Tibial nerve (tissue), 4 donors: ENCODE measurements around the gene GRK1.

ENCODE experiments used
- CTCF ChIP-seq, 5 experiments: fragments of 200-600 bp in 3 of 5; fragments of 450-650 bp in 2 of 5; sonication (generic) in 3 of 5; IDR thresholded peaks; one replicate each; pipeline ENCODE4 v1.5.1; 2016 to 2019; ENCODE audit warnings: antibody characterized with exemption in 5 of 5, mild to moderate bottlenecking in 3 of 5, moderate library complexity in 2 of 5
- EP300 ChIP-seq, 2 donors: sonication (generic); formaldehyde crosslinking; IDR thresholded peaks; one replicate each; pipeline ENCODE4 v1.6.1; 2017; ENCODE audit warnings: antibody characterized with exemption in 2 of 2, mild to moderate bottlenecking in 1 of 2
- POLR2A ChIP-seq, 2 donors: fragments of 450-650 bp; IDR thresholded peaks; one replicate each; pipeline ENCODE4 v1.6.1; 2017; ENCODE audit warnings: antibody characterized with exemption in 2 of 2, mild to moderate bottlenecking in 2 of 2, moderate library complexity in 2 of 2

GRCh38 chr13:113665597-113666328 lies 1.3 kb upstream of the GRK1 start:
- TF ChIP-seq CTCF (IDR thresholded peaks at IDR 0.05) (no peak), EP300 (IDR thresholded peaks at IDR 0.05) (no peak), POLR2A (IDR thresholded peaks at IDR 0.05) (no peak)
